Upper lobe of left lung (tissue), 6 donors: ENCODE measurements around the gene GRXCR2. TPM values are rescaled to one million over a fixed set of nuclear protein-coding genes. Genes with fewer than 3 reads are reported as not detected.

ENCODE experiments used
- ATAC-seq, 2 donors: fragments of 200-7000 bp; cut with Tn5 transposase; one replicate each; pipeline ENCODE4 v1.9.1; 2022; ENCODE audit warnings: mild to moderate bottlenecking in 2 of 2, moderate library complexity in 2 of 2; ENCODE audit not compliant: low FRiP score in 2 of 2
- DNase-seq, 2 donors: peaks; one replicate each; pipeline ENCODE4 v3.0.0-alpha.2; 2019 to 2020
- H3K27ac ChIP-seq, 4 donors: fragments of 200-600 bp; sonication (generic); one replicate each; pipeline ENCODE4 v1.5.1; 2016 to 2019
- H3K27me3 ChIP-seq, 4 donors: fragments of 200-600 bp; sonication (generic); one replicate each; pipeline ENCODE4 v1.5.1; 2017 to 2019
- H3K36me3 ChIP-seq, 4 donors: fragments of 200-600 bp; sonication (generic); one replicate each; pipeline ENCODE4 v1.5.1; 2016 to 2019
- H3K4me1 ChIP-seq, 4 donors: fragments of 200-600 bp; sonication (generic); one replicate each; pipeline ENCODE4 v1.5.1; 2018 to 2019
- H3K4me3 ChIP-seq, 4 donors: fragments of 200-600 bp; sonication (generic); one replicate each; pipeline ENCODE4 v1.5.1; 2017 to 2019; ENCODE audit warnings: mild to moderate bottlenecking in 2 of 4, moderate library complexity in 1 of 4
- H3K9me3 ChIP-seq, 4 donors: fragments of 200-600 bp; sonication (generic); one replicate each; pipeline ENCODE4 v1.5.1; 2018 to 2019
- CTCF ChIP-seq, 6 experiments: fragments of 450-650 bp in 4 of 6; fragments of 200-600 bp in 2 of 6; sonication (generic) in 2 of 6; IDR thresholded peaks; one replicate each; pipeline ENCODE4 v1.5.1; 2016 to 2019; ENCODE audit warnings: antibody characterized with exemption in 6 of 6
- EP300 ChIP-seq, 4 donors: sonication (generic); formaldehyde crosslinking; IDR thresholded peaks; one replicate each; pipeline ENCODE4 v1.5.1; 2017; ENCODE audit warnings: antibody characterized with exemption in 4 of 4, control low read depth in 2 of 4
- POLR2A ChIP-seq, 4 donors: fragments of 450-650 bp; IDR thresholded peaks; one replicate each; pipeline ENCODE4 v1.5.1; 2016 to 2017; ENCODE audit warnings: antibody characterized with exemption in 4 of 4, mild to moderate bottlenecking in 2 of 4
- POLR2AphosphoS5 ChIP-seq, 2 donors: sonication (generic); formaldehyde crosslinking; IDR thresholded peaks; one replicate each; pipeline ENCODE4 v1.5.1; 2017; ENCODE audit warnings: antibody characterized with exemption in 2 of 2
- WGBS, 2 donors: methylation state at CpG; one replicate each; pipeline ENCODE4 v1.1.5; 2017 to 2018; 5-methylcytosine and 5-hydroxymethylcytosine counted together
- total RNA-seq, 6 donors: library from RNA; depleted of rRNA in 4 of 6; stranded (reverse); fragments of >200 nt in 4 of 6; gene quantifications; one replicate each; pipeline versions ENCODE4 v1.1.0 to v1.2.1, GENCODE V29; 2016 to 2021
- donor health status: DM: no; HTN: no; CAD: no; lungs with moderate emphysema.
- donor health status: DM: no; HTN: yes; CAD: no; lungs with severe emphysema.

Gene GRXCR2
- not detected for total RNA-seq

GRCh38 chr5:145872914-145873313 is at the start of gene GRXCR2:
Gene GRXCR2 (minus strand): TSS chr5:145873014. CDS start chr5:145872968, 46 bp downstream.
- Histone ChIP-seq H3K36me3 (no peaks in the 10 kb centered on the region), H3K9me3 (no peaks in the 10 kb centered on the region), H3K4me3 (no peak within 1 kb of the TSS), H3K27me3 (no peaks in the 10 kb centered on the region), H3K4me1 (no peaks in the 10 kb centered on the region), H3K27ac (no peak within 1 kb of the TSS)
- no peak for ATAC-seq
- TF ChIP-seq POLR2A (IDR thresholded peaks at IDR 0.05): no peak
- no peak for DNase-seq
- 61 to 81% methylated on average over 3 of the region's 3 CpGs for WGBS, 2 donors

- no peak for ATAC-seq
Measured at GRCh38 chr5:145922059-145922458, 49.2 kb upstream of the GRXCR2 start.

GRCh38 chr5:145921211-145921610 is 48.4 kb upstream of the GRXCR2 start:
- ATAC-seq (no peak), DNase-seq (no peak)
- Histone ChIP-seq H3K27me3 (no peaks in the 10 kb centered on the region), H3K9me3 (no peaks in the 10 kb centered on the region), H3K4me1 (peaks cover 0 to 10% (median 0%) of the 10 kb centered on the region in 4 donors), H3K36me3 (no peaks in the 10 kb centered on the region), H3K27ac (no peak overlapping the region), H3K4me3 (no peak overlapping the region)
- WGBS, 2 donors: 72 to 88% methylated on average over 2 of the region's 2 CpGs
- TF ChIP-seq CTCF (IDR thresholded peaks at IDR 0.05) (no peak), EP300 (IDR thresholded peaks at IDR 0.05) (no peak), POLR2A (IDR thresholded peaks at IDR 0.05) (no peak), POLR2AphosphoS5 (IDR thresholded peaks at IDR 0.05) (no peak)

More at GRCh38 chr5:145922059-145922458, 49.2 kb upstream of the GRXCR2 start:
- H3K4me3 ChIP-seq: no peak overlapping the region
- no peak for TF ChIP-seq POLR2A (IDR thresholded peaks at IDR 0.05)
- TF ChIP-seq CTCF (IDR thresholded peaks at IDR 0.05): no peak
- no peak for TF ChIP-seq EP300 (IDR thresholded peaks at IDR 0.05)
- no peak for TF ChIP-seq POLR2AphosphoS5 (IDR thresholded peaks at IDR 0.05)
- H3K27ac ChIP-seq: no peak overlapping the region
- H3K36me3 ChIP-seq: no peaks in the 10 kb centered on the region
- 86 to 87% methylated on average over 2 of the region's 2 CpGs for WGBS, 2 donors
- no peaks in the 10 kb centered on the region for H3K9me3 ChIP-seq
- no peak for DNase-seq
- H3K27me3 ChIP-seq: no peaks in the 10 kb centered on the region
- H3K4me1 ChIP-seq: peaks cover 0 to 10% (median 0%) of the 10 kb centered on the region in 4 donors

GRCh38 chr5:145920542-145921210 is 47.9 kb upstream of the GRXCR2 start:
- Histone ChIP-seq H3K4me1 (peaks cover 0 to 10% (median 0%) of the 10 kb centered on the region in 4 donors), H3K27ac (no peak overlapping the region), H3K9me3 (no peaks in the 10 kb centered on the region), H3K36me3 (no peaks in the 10 kb centered on the region), H3K27me3 (no peaks in the 10 kb centered on the region), H3K4me3 (no peak overlapping the region)
- 73 to 79% methylated on average over 1 of the region's 1 CpG for WGBS, 2 donors
- TF ChIP-seq CTCF (IDR thresholded peaks at IDR 0.05): no peak
- no peak for TF ChIP-seq POLR2AphosphoS5 (IDR thresholded peaks at IDR 0.05)
- no peak for TF ChIP-seq EP300 (IDR thresholded peaks at IDR 0.05)
- TF ChIP-seq POLR2A (IDR thresholded peaks at IDR 0.05): no peak
- DNase-seq (no peak), ATAC-seq (no peak)

- 79 to 80% methylated on average over 6 of the region's 6 CpGs for WGBS, 2 donors
- Histone ChIP-seq H3K36me3 (no peaks in the 10 kb centered on the region), H3K9me3 (no peaks in the 10 kb centered on the region), H3K27me3 (no peaks in the 10 kb centered on the region), H3K4me1 (peaks cover 0 to under 1% (median 0%) of the 10 kb centered on the region in 4 donors), H3K4me3 (no peak overlapping the region), H3K27ac (no peak overlapping the region)
- DNase-seq: no peak
- no peak for ATAC-seq
- no peak for TF ChIP-seq POLR2AphosphoS5 (IDR thresholded peaks at IDR 0.05)
- no peak for TF ChIP-seq POLR2A (IDR thresholded peaks at IDR 0.05)
- no peak for TF ChIP-seq CTCF (IDR thresholded peaks at IDR 0.05)
- no peak for TF ChIP-seq EP300 (IDR thresholded peaks at IDR 0.05)
Measured at GRCh38 chr5:145919413-145919812, 46.6 kb upstream of the GRXCR2 start.
